Uterus (tissue), 2 donors: ENCODE data around the gene VSNL1.

Source experiments
- POLR2A ChIP-seq, 2 donors: fragments of 450-650 bp; IDR thresholded peaks; one replicate each; pipeline ENCODE4 v1.6.1; 2016; ENCODE audit warnings: antibody characterized with exemption in 2 of 2, mild to moderate bottlenecking in 1 of 2, moderate library complexity in 1 of 2
- TF ChIP-seq, protein P1 (sequence below), 4 experiments: fragments of 200-600 bp in 2 of 4; fragments of 450-650 bp in 2 of 4; sonication (generic) in 2 of 4; IDR thresholded peaks; one replicate each; pipeline ENCODE4 v1.5.1; 2016 to 2019; ENCODE audit warnings: antibody characterized with exemption in 4 of 4, mild to moderate bottlenecking in 2 of 4, moderate library complexity in 1 of 4

DNA sequence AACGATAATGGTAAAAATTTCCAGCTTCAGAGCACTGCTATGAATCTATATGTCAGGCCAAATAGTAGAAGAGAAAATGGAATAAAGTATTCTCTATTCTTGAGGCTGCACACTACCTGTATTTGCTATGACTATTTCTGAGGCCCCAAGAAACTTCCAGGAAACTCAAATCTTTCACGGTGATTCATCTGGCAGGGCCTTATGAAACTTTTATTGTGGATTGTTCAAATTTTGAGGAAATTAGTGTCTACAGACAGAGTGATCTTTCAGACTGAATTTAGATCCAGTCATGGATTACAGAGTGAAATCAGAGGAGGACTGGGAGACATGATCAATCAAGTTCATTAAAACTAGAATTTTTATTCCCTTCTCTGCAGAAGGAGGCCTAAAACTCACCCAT is 4.1 kb upstream of the VSNL1 start:
- no peak for TF ChIP-seq POLR2A (IDR thresholded peaks at IDR 0.05)
- TF ChIP-seq, protein P1, sequence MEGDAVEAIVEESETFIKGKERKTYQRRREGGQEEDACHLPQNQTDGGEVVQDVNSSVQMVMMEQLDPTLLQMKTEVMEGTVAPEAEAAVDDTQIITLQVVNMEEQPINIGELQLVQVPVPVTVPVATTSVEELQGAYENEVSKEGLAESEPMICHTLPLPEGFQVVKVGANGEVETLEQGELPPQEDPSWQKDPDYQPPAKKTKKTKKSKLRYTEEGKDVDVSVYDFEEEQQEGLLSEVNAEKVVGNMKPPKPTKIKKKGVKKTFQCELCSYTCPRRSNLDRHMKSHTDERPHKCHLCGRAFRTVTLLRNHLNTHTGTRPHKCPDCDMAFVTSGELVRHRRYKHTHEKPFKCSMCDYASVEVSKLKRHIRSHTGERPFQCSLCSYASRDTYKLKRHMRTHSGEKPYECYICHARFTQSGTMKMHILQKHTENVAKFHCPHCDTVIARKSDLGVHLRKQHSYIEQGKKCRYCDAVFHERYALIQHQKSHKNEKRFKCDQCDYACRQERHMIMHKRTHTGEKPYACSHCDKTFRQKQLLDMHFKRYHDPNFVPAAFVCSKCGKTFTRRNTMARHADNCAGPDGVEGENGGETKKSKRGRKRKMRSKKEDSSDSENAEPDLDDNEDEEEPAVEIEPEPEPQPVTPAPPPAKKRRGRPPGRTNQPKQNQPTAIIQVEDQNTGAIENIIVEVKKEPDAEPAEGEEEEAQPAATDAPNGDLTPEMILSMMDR (IDR thresholded peaks at IDR 0.05), result no peak
